SU-DHL-6 (cell line): Measurements from ENCODE around the gene CDK4.

Source experiments
- H2AFZ ChIP-seq: fragments of 200-600 bp; sonication (generic); 2 replicates; pipeline ENCODE4 v1.6.1; 2014; ENCODE audit warnings: low read depth, mild to moderate bottlenecking, moderate library complexity, mixed read lengths, antibody characterized with exemption, low read length; ENCODE audit not compliant: severe bottlenecking
- H3F3A ChIP-seq: fragments of 200-600 bp; shearing (Covaris generic); 2 replicates; pipeline ENCODE4 v1.6.0; 2016; ENCODE audit warnings: antibody characterized with exemption, mild to moderate bottlenecking; ENCODE audit not compliant: insufficient read depth
- H3K27ac ChIP-seq: fragments of 200-600 bp; sonication (generic); 2 replicates; pipeline ENCODE4 v1.5.1; 2016; ENCODE audit warnings: low read depth, mild to moderate bottlenecking, low read length, moderate library complexity, mixed read lengths
- H3K27me3 ChIP-seq: fragments of 200-600 bp; sonication (generic), shearing (Covaris generic); 2 replicates; pipeline ENCODE4 v1.6.0; 2014; ENCODE audit warnings: mild to moderate bottlenecking, low read length
- H3K36me3 ChIP-seq: fragments of 200-600 bp; sonication (generic); 2 replicates; pipeline ENCODE4 v1.6.1; 2014; ENCODE audit warnings: mild to moderate bottlenecking, low read length, mixed read lengths
- H3K4me2 ChIP-seq: fragments of 300-600, 200-600 bp; shearing (Covaris generic), sonication (generic); 2 replicates; pipeline ENCODE4 v1.6.0; 2014; ENCODE audit warnings: low read length, low read depth, mild to moderate bottlenecking; ENCODE audit not compliant: poor library complexity, severe bottlenecking
- H3K4me3 ChIP-seq: fragments of 200-600 bp; sonication (generic); 2 replicates; pipeline ENCODE4 v1.5.1; 2014; ENCODE audit warnings: antibody characterized with exemption, low read length, mild to moderate bottlenecking, mixed read lengths; ENCODE audit not compliant: insufficient read depth, poor library complexity, severe bottlenecking
- H3K79me2 ChIP-seq: fragments of 200-600 bp; sonication (generic); 2 replicates; pipeline ENCODE4 v1.6.1; 2014; ENCODE audit warnings: mild to moderate bottlenecking, low read length, moderate library complexity; ENCODE audit not compliant: insufficient read depth
- H3K9ac ChIP-seq: fragments of 200-600 bp; sonication (generic); 2 replicates; pipeline ENCODE4 v1.7.0; 2014; ENCODE audit warnings: mild to moderate bottlenecking, low read length
- H3K9me2 ChIP-seq: fragments of 200-600 bp; sonication (generic); replicated peaks from 2 replicates; pipeline ENCODE4 v1.6.1; 2014; ENCODE audit warnings: low read length; ENCODE audit not compliant: insufficient read depth
- H3K9me3 ChIP-seq: fragments of 200-600 bp; sonication (generic); 2 replicates; pipeline ENCODE4 v1.6.1; 2014; ENCODE audit warnings: low read length, mixed read lengths; ENCODE audit not compliant: insufficient read depth
- H4K20me1 ChIP-seq: fragments of 200-600 bp; sonication (generic); 2 replicates; pipeline ENCODE4 v1.6.1; 2014; ENCODE audit warnings: low read depth, mild to moderate bottlenecking, antibody characterized with exemption, low read length, moderate library complexity, mixed read lengths
- CTCF ChIP-seq: fragments of 200-600 bp; sonication (generic); IDR thresholded peaks from one replicate; pipeline ENCODE4 v1.5.1; 2017; ENCODE audit warnings: antibody characterized with exemption, mild to moderate bottlenecking, low read length, moderate library complexity; ENCODE audit not compliant: insufficient read depth, poor library complexity, severe bottlenecking
- EZH2phosphoT487 ChIP-seq: fragments of 200-600 bp; sonication (generic), shearing (Covaris generic); conservative IDR thresholded peaks from 2 replicates; pipeline ENCODE4 v1.6.1; 2018; ENCODE audit warnings: mild to moderate bottlenecking, antibody characterized with exemption, low read length, moderate library complexity, mixed read lengths

Gene CDK4

DNA sequence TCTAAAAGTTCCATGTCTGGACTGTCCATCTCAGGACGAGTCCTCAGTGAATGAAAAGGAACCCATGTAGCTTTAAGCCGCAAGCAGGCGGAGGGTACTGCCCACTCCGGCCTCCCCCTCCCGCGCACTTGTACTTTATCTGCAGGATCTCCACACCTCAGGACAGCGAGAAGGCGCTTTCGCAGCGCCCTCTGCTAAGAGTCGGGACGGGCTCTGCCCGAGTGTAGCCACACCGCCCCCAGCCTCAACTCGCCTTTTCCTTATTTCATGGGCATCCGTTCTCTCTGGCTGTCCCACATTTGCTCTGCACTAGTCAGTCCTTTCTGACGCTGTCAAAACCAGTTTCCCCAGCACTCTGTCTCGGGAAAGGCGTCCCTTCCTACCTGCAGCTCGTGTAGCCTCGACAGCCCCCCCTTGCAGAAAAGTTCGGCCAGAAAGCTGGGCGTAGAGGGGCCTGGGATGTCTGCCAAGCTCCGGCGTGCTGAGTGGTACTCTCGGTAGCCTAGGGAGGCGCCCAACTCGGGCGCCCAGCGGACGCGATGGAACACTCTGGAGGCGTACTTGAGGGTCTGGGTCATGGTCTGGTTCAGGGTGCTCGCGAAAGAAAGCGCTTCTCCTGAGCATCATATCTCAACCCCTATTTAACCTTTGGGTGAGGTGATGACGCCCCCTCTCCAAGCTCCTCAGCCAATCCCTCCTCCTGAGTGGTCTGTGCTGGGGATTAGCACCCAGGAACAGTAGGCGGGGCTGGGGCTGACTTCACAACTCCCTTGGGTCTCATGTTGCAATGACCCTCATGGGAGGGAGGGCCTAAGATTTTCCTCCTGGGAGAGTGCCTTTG is 14.6 kb upstream of the CDK4 start, which contains the start of gene CYP27B1:
CYP27B1 (minus strand) TSS at position 615 of the 841 bp plus-strand sequence; CDS start at position 578, 37 bp downstream.
- H3K4me2 ChIP-seq, result no peak within 1 kb of the TSS
- H3K27ac ChIP-seq, result no peak within 1 kb of the TSS
- H3K9me3 ChIP-seq, result no peaks in the 10 kb centered on the region
- no peaks in the 10 kb centered on the region for H3K9me2 ChIP-seq
- TF ChIP-seq CTCF, result no peak
- no peak for TF ChIP-seq EZH2phosphoT487
- no peak within 1 kb of the TSS for H3K4me3 ChIP-seq
- H3K36me3 ChIP-seq, result no peaks in the 10 kb centered on the region
- H3K79me2 ChIP-seq, result no peaks in the 10 kb centered on the region
- H3F3A ChIP-seq, result no peaks in the 10 kb centered on the region
- H2AFZ ChIP-seq, result no peak within 1 kb of the TSS
- H4K20me1 ChIP-seq, result no peaks in the 10 kb centered on the region
- no peaks in the 10 kb centered on the region for H3K27me3 ChIP-seq
- H3K9ac ChIP-seq, result no peak within 1 kb of the TSS

DNA sequence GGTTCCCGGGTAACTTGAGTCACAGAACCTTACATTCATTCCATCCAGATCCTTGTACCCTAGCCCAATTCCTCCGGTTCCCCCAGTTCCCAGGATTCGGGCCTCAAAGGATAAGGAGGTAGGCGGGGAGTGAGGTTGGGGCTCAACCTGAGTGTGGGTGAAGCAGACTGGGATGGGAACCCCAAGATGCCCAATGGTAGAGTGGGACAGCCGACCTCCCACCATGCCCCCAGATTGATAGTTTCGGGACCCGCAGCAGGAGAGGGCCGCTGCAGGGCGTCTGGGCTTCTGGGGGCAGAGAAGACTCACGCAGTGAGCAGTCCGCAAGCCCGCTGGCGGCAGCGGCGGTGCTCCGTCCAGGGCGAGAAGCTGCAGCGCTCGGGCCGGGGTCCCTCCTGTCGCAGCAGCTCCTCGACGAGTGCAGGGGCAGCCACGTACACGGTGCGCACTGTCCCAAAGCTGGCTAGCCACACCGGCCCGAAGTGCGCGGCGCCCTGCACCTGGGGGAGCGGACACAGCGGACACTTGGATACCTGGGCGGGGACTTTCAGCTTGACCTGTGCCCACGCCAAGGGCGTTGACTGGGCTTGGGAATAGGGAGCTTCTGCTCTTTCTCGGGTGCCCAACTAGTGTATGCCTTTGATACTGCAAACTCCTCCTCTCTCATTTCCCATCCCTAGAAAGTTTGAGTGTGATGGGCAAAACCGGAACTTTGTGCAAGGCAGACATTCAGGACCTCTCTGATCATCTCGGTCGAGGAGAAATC is 13.8 kb upstream of the CDK4 start:
- Histone ChIP-seq H3K9ac (peak overlapping the region; percentile 36; the same call in 1 of the 2 replicates), H4K20me1 (no peaks in the 10 kb centered on the region), H3K9me2 (no peaks in the 10 kb centered on the region), H3K79me2 (no peaks in the 10 kb centered on the region), H3K4me2 (peak overlapping the region; percentile 52), H3F3A (no peaks in the 10 kb centered on the region), H2AFZ (no peak overlapping the region), H3K27ac (no peak overlapping the region), H3K27me3 (no peaks in the 10 kb centered on the region), H3K36me3 (no peaks in the 10 kb centered on the region), H3K9me3 (no peaks in the 10 kb centered on the region), H3K4me3 (no peak overlapping the region)
- TF ChIP-seq CTCF (no peak), EZH2phosphoT487 (no peak)

GRCh38 chr12:57765003-57765697 is 13.0 kb upstream of the CDK4 start:
- no peaks in the 10 kb centered on the region for H3K27me3 ChIP-seq
- peak overlapping the region; percentile 36 for H3K9ac ChIP-seq

More at GRCh38 chr12:57765003-57765697, 13.0 kb upstream of the CDK4 start:
- H3K4me3 ChIP-seq, result peak overlapping the region; percentile 36
- TF ChIP-seq EZH2phosphoT487 (0 out of 2 replicates have a peak, but pooled peaks have one; percentile 45), CTCF (peak; percentile 41)
- no peak overlapping the region for H3K27ac ChIP-seq
- no peaks in the 10 kb centered on the region for H3K36me3 ChIP-seq
- peaks cover 4% of the 10 kb centered on the region for H4K20me1 ChIP-seq
- peak overlapping the region; percentile 76 for H2AFZ ChIP-seq
- H3K9me2 ChIP-seq, result no peaks in the 10 kb centered on the region
- no peaks in the 10 kb centered on the region for H3K9me3 ChIP-seq
- H3F3A ChIP-seq, result no peaks in the 10 kb centered on the region
- peak overlapping the region; percentile 52 for H3K4me2 ChIP-seq
- H3K79me2 ChIP-seq, result no peaks in the 10 kb centered on the region
